HG03354 (cell line): ENCODE results near the gene CD226.
"Not testable (repeated sequence)": the region's sequence is repeated elsewhere in the genome, so short reads cannot be mapped to it uniquely, and the experiment has no call there.

Experiments used
- ATAC-seq: cut with Tn5 transposase; IDR thresholded peaks from one replicate; pipeline ENCODE4 v1.9.1; 2021; ENCODE audit warnings: mild to moderate bottlenecking; ENCODE audit not compliant: unreplicated experiment, poor library complexity, severe bottlenecking

The CD226 gene

DNA sequence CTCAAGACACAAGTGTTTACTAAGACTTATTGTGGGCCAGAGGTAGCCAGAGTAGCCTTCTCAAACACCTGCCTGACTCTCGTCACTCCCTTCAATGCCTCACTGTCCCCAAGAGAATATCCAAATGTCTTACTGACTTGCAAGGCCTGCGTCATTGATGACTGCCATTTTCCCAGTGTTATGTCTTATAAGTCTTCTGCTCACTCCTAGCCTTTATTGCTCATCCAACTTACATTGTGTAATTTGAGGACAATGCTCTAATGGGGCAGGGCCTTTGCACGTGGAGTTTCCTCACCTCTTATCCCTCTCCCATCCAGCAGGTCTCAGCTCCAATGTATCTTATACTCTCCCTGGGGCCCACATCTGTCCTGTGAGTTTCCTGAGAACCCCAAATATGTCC is 10.1 kb upstream of the CD226 start:
- no peak for ATAC-seq

DNA sequence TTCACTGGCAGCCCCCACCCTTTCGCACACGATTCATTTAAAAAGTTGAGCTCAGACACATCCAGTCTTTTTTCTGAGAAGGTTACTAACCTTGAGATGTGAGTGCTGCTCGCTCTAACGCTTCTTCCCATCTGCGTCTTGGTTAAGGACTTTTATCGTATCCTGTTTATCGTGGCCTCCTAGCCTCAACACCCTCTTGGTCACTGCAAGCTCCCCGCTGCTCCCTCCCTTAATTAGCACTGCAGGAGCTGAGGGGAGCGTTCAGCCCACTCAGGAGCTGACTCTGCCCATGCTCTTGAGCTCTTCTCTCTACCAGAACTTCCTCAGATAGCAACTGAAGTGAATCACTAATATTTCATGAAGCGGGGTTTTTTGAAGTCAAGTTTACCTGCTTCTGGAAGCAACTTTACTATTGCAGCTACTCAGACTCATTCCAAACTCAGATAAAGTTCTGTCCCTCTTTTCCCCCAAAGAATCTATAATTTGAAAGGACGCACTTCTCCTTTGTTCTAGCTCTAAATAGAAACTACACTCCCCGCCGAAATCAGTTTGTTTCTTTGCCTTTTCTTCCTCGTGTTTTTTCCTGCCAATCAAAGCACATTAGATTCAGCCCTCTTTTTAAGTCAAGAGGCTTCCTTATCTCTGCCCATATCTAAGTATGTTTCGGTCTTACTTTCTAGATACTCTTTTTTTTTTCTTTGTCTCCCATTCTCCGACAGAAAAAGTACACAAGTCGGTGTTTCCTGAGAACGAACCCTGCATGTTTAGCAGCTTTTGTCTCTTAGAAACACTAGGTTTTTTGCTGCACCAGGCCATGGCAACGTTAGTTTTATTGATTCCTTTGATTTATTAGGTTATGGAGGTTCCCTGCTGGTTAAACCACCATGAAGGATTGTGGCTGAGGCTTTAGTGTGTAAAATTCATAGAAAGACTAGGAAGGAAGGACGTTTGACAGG is 9.3 kb upstream of the CD226 start:
- ATAC-seq: no peak

GRCh38 chr18:69956057-69956456 is 8.4 kb upstream of the CD226 start:
- ATAC-seq: peak; percentile 43

- peak; percentile 26 for ATAC-seq
These were observed 7.2 kb upstream of the CD226 start for GRCh38 chr18:69954719-69955480.

DNA sequence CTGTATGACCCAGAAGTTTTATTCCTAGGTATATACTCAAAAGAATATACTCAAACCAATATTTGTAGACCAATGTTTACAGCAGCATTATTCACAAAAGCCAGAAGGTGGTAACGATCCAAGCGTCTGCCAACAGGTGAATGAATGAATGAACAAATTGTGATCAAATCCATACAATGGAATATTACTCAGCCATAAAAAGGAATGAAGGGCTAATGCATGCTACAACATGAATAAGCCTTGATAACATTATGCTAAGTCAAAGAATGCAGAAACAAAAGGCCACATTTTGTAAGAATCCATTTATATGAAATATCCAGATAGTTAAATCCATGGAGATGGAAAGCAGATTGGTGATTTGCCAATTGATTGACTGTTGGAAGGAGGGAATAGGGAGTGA is 5.5 kb upstream of the CD226 start:
- ATAC-seq: no peak

DNA sequence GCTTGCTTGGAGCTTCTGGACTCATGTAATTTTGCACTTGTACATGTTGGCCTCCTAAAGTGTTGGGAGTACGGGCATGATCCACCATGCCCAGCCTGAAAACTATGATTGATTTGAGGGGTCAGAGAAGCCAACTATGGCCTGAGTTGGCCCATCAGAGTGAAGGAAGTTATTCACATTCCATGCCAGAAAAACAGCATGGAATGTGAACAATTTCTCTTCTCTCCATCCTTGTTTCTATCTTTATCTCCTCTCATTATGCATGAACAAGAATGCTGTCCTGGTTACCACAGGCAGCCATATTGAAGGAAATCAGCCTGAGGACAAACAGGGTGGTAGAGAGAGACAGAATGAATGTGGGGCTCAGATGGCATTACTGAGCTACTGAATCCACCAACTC is 3.5 kb upstream of the CD226 start:
- ATAC-seq: no peak

DNA sequence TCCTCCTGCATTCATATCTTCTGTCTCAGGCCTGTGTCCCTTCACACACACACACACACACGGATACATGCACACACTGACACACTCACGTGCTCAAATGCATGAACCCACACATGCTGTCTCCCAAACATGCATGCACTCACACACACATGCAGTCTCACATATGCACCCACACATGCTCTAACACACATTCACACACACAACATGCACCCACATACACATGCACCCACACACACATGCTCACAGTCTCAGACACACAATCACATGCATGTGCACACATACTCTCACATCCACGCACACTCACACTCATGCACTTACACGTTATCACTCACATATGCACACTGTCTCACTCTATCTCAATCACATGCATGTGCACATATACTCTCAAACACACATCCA is 1.9 kb upstream of the CD226 start:
- ATAC-seq: no peak

DNA sequence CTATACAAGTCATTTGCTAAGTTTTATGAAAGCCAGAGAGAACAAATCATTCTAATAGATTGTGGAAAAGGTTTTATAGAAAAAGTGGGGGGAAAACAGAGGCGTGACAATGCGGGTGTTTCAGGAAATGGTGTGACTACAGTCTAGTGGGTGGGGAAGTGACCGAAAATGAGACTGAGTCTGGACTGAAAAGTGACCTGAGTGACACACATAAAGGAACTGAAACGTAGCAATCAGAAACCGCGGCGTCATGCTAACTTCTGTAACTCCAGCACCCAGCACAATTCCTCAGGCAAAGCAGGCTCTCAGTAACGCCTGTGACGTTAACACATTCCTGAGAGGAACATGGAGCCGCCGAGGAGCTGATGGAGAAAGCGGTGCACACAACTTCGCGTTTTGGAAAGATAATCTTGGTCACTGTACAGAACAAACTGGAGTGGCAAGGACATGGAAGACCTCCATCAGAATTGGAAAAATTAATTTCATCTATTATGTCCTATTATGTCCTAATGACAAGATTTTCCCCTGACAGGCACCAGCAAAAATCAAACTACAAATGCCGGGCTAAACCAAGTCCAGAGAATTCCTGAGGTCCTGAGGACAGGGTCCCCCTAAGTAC is 1.4 kb upstream of the CD226 start:
- peak; percentile 92 for ATAC-seq

DNA sequence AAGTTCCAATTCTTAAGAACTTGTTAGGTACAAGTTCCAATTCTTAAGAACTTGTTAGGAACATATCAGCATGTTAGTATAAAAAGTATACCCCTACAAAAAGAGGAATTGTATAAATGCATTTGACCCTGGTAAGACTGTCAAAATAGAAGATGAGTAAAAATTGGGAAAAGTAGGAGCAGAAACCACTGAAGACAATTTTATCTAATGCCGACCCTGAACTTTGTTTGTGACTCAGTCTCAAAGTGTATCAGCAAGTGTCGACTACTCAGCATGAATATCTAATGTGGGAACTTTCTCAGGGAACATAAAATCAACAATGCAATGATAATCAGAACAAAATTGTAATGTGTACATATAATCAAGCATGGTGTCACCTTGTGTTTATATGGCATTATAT is 583 bp upstream of the CD226 start:
- no peak for ATAC-seq

DNA sequence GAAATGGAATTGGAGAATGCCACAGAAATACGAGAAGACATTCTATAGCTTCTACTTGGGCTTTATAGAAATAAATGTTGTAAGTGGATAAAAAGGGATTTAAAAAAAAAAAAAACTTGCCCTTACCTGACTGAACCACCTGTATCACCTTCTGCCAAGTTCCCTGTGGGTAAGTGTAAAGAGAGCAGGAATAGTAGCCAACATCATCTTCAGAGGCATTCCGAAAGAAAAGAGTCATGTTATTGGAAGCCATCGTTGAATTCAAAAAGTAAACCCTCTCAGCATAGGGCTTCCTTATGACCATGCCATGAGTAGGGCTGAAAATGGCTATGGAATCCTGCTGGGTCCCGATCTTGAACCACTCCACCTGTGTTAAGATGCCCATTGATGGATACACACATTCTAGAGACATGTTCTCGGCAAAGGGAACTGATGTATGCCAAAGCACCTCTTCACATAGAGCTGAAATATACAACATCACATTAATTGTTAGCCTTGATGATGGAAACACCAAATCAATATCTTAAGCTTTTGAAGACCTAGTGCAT is 991 bp downstream of the CD226 start:
- ATAC-seq: no peak

GRCh38 chr18:69945220-69946114 is 2.2 kb downstream of the CD226 start:
- ATAC-seq: no peak

GRCh38 chr18:69944436-69944835 is 3.2 kb downstream of the CD226 start:
- ATAC-seq: no peak

DNA sequence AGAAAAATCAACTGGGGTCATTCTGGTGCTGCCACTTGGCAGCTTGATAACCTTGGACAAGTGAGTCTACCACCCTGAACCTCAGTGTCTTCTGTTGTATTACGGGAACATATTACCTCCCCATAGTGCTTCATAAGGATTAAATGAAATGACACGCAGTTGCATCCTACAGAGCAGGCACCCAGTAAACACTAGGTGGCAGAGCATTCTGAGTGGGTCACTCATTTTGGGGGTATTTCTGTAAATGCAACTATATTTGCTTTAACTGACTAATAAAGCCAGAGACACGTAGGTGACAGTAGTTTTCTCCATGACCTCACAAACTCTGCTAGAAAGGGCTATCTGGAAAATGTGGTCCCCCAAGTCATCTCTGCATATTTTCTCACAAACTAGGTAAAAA is 4.7 kb downstream of the CD226 start:
- ATAC-seq: no peak

DNA sequence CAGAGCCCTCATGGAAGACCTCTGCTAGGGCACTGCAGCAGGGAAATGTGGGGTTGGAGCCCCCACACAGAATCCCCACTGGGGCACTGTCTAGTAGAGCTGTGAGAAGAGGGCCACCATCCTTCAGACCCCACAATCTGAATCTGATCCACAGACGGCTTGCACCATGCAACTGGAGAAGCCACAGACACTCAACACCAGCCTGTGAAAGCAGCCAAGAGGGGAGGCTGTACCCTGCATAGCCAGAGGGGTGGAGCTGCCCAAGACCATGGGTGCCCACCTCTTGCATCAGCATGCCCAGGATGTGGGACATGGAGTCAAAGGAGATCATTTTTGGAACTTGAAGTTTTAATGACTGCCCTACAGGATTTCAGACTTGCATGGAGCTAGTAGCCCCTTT is 6.5 kb downstream of the CD226 start:
- no peak for ATAC-seq

DNA sequence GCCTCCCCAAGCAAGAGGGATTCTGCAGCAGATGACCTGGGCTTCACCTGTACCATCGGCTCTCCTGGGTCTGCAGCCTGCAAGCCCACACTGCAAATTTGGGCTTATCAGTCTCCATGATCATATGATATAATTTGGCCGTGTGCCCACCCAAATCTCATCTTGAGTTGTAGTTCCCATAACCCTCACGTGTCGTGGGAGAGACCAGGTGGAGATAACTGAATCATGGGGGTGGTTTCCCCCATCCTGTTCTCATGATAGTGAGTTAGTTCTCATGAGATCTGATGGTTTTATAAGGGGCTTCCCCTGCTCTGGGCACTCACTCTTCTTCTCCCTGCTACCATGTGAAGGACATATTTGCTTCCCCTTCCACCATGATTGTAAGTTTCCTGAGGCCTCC is 7.9 kb downstream of the CD226 start:
- not testable (repeated sequence) for ATAC-seq

GRCh38 chr18:69936191-69936558 is 11.5 kb downstream of the CD226 start:
- peak; percentile 43 for ATAC-seq

DNA sequence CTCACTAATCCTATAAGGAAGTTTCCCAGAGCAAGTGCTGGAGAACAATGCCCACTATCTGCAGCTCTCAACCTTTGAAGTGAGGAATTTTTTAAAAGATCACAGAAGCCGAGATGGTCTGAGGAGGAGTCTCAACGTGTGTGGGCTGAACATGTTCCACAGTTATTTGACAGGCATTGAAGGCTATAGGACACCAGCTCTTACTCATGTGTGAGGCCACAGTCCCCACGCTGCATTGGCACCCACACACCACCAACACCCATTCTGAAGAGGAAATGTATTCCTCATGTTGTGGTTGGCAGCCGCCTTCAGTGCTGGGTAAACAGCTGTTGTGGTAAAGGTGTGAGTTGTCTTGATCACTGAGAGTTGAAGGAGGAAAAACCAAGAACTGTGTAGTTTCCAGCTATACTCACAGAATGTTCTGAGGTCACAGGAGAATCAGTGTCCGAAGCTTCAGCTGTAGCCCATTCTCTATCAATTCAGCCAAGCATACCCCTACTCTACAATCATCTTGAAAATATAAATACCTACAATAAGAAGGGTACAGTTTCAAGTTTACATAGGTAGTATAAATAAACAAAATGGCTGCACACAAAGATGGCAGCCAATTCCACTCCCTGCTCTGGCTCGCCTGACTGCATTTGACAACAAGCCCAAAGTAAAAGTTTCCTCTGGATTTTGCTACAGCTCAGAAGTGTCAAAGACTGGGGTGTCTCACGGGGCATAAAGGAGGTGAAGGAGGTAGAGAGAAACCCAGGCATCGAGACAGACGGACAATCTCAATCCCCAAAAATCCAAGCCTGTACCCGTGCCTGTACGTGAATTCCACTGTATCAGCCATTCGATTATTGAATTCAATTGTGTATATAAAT is 12.1 kb downstream of the CD226 start:
- ATAC-seq: peak; percentile 93

DNA sequence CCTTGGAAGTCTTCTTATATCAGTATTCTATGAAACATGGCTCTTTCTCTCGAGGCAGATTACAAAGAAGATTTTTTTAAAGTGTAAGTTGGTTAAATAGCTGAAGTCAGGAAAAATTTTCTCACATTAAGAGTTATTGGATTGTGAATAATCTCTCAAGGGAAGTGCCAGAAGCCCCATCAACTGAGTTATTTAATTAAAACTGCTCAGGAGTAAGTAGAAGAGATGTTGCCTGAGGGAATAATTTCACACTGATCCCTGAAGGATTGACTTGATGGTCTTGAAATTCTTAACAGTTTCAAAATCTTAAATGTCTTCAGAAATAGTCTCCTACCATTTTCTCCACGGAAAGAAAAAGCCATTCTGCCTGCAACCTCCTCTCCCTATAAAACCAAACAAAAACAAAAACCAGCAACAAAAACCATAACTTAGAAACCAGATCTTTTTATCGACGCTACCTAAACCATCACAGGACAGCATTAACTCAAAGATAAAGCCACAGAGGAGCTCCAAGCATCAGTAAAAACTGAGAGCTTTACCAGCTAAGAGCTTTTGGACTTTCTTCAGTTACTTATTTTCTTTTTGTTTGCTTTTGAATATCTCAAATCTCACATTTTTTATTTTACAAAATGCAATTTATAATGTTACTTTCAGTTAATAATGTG is 12.9 kb downstream of the CD226 start:
- no peak for ATAC-seq
